ENCODE data around the gene FICD. TPM values are rescaled to one million over a fixed set of nuclear protein-coding genes. Genes with fewer than 3 reads are reported as not detected.

Gene FICD
- total and polyA plus RNA-seq, 4 donors = 3.5 to 17.1 (median 7.1) TPM

GRCh38 chr12:108473400-108474055 lies 41.5 kb upstream of the FICD start:
- DNase-seq = no peak
- Histone ChIP-seq H3K27ac (ENCODE audit: low read depth in 1 of 2, low read length in 1 of 2) (no peak overlapping the region), H3K4me3 (no peak overlapping the region), H3K4me1 (ENCODE audit: control insufficient read depth in 5 of 5, insufficient read depth in 5 of 5, low read length in 5 of 5) (peaks cover 0 to 1% (median 0%) of the 10 kb centered on the region in 5 donors), H3K36me3 (ENCODE audit: control insufficient read depth in 4 of 4, insufficient read depth in 4 of 4, low read length in 4 of 4) (no peaks in the 10 kb centered on the region), H3K27me3 (ENCODE audit: control insufficient read depth in 3 of 3, insufficient read depth in 3 of 3, low read length in 2 of 3) (no peaks in the 10 kb centered on the region), H3K9ac (ENCODE audit: insufficient read depth in 1 of 2, low read length in 2 of 2) (no peak overlapping the region), H3K9me3 (ENCODE audit: control insufficient read depth in 4 of 4, insufficient read depth in 3 of 4, low read length in 3 of 4) (peaks cover 0 to 3% (median 0%) of the 10 kb centered on the region in 4 donors)
- ATAC-seq (ENCODE audit: insufficient read depth, low FRiP score) = no peak
- TF ChIP-seq CTCF (IDR thresholded peaks at IDR 0.05; ENCODE audit: control extremely low read depth, extremely low read depth) = no peak
- 73 to 75% methylated on average over 5 of the region's 5 CpGs for WGBS, 2 donors

- Histone ChIP-seq H3K27me3 (ENCODE audit: control insufficient read depth in 3 of 3, insufficient read depth in 3 of 3, low read length in 2 of 3) (no peaks in the 10 kb centered on the region), H3K4me1 (ENCODE audit: control insufficient read depth in 5 of 5, insufficient read depth in 5 of 5, low read length in 5 of 5) (peaks cover 0 to 1% (median 0%) of the 10 kb centered on the region in 5 donors), H3K27ac (ENCODE audit: low read depth in 1 of 2, low read length in 1 of 2) (no peak overlapping the region), H3K36me3 (ENCODE audit: control insufficient read depth in 4 of 4, insufficient read depth in 4 of 4, low read length in 4 of 4) (no peaks in the 10 kb centered on the region), H3K9me3 (ENCODE audit: control insufficient read depth in 4 of 4, insufficient read depth in 3 of 4, low read length in 3 of 4) (peaks cover 0 to 4% (median 0%) of the 10 kb centered on the region in 4 donors), H3K9ac (ENCODE audit: insufficient read depth in 1 of 2, low read length in 2 of 2) (no peak overlapping the region), H3K4me3 (no peak overlapping the region)
- DNase-seq = no peak
- WGBS, 2 donors = 68 to 77% methylated on average over 2 of the region's 2 CpGs
- ATAC-seq (ENCODE audit: insufficient read depth, low FRiP score) = no peak
- no peak for TF ChIP-seq CTCF (IDR thresholded peaks at IDR 0.05; ENCODE audit: control extremely low read depth, extremely low read depth)
These were observed 39.7 kb upstream of the FICD start for GRCh38 chr12:108475396-108475795.

GRCh38 chr12:108477055-108477880 lies 37.8 kb upstream of the FICD start:
- no peak overlapping the region for H3K9ac ChIP-seq (ENCODE audit: insufficient read depth in 1 of 2, low read length in 2 of 2)
- no peak overlapping the region for H3K4me3 ChIP-seq
- no peaks in the 10 kb centered on the region for H3K36me3 ChIP-seq (ENCODE audit: control insufficient read depth in 4 of 4, insufficient read depth in 4 of 4, low read length in 4 of 4)
- H3K9me3 ChIP-seq (ENCODE audit: control insufficient read depth in 4 of 4, insufficient read depth in 3 of 4, low read length in 3 of 4) = peaks cover 0 to 4% (median 0%) of the 10 kb centered on the region in 4 donors
- no peak overlapping the region for H3K27ac ChIP-seq (ENCODE audit: low read depth in 1 of 2, low read length in 1 of 2)
- peaks cover 0 to 1% (median 0%) of the 10 kb centered on the region in 5 donors for H3K4me1 ChIP-seq (ENCODE audit: control insufficient read depth in 5 of 5, insufficient read depth in 5 of 5, low read length in 5 of 5)
- DNase-seq = no peak
- no peak for TF ChIP-seq CTCF (IDR thresholded peaks at IDR 0.05; ENCODE audit: control extremely low read depth, extremely low read depth)
- ATAC-seq (ENCODE audit: insufficient read depth, low FRiP score) = no peak
- no peaks in the 10 kb centered on the region for H3K27me3 ChIP-seq (ENCODE audit: control insufficient read depth in 3 of 3, insufficient read depth in 3 of 3, low read length in 2 of 3)
- WGBS, 2 donors = 78 to 86% methylated on average over 11 of the region's 11 CpGs
